GM12878 (cell line): ENCODE results near the gene POGZ. TPM values are rescaled to one million over a fixed set of nuclear protein-coding genes. Genes with fewer than 3 reads are reported as not detected.
A peak's percentile ranks its signal among the peaks of the same experiment; 100 is the strongest.

ENCODE experiments used
- ATF2 ChIP-seq: IDR thresholded peaks from 2 replicates; pipeline ENCODE4 v1.6.1; 2012; ENCODE audit warnings: low read length, inconsistent platforms
- ATF7 ChIP-seq: fragments of 450-650 bp; IDR thresholded peaks from 2 replicates; pipeline ENCODE4 v1.6.1; 2016; ENCODE audit warnings: low read depth, mild to moderate bottlenecking
- CBX5 ChIP-seq: sonication (generic); IDR thresholded peaks from 2 replicates; pipeline ENCODE4 v1.6.1; 2016; ENCODE audit warnings: low read depth, moderate library complexity, mild to moderate bottlenecking, inconsistent platforms
- E2F4 ChIP-seq: IDR thresholded peaks from 2 replicates; pipeline ENCODE4 v1.6.1; 2012; ENCODE audit warnings: low read depth, low read length, improper control_type of control experiment
- EZH2 ChIP-seq: IDR thresholded peaks from 2 replicates; pipeline ENCODE4 v1.6.1; 2012; ENCODE audit warnings: low read depth, mild to moderate bottlenecking, control low read depth, inconsistent platforms, low read length, borderline replicate concordance; ENCODE audit not compliant: control insufficient read depth
- HDGF ChIP-seq: fragments of 450-650 bp; IDR thresholded peaks from 2 replicates; pipeline ENCODE4 v1.6.1; 2016; ENCODE audit warnings: antibody characterized with exemption
- JUNB ChIP-seq: IDR thresholded peaks from 2 replicates; pipeline ENCODE4 v1.6.1; 2016; ENCODE audit warnings: antibody characterized with exemption, mild to moderate bottlenecking
- JUND ChIP-seq: IDR thresholded peaks from 2 replicates; pipeline ENCODE4 v1.6.1; 2012; ENCODE audit warnings: low read depth, mild to moderate bottlenecking, low read length, improper control_type of control experiment, moderate library complexity
- MTA2 ChIP-seq: fragments of 450-650 bp; IDR thresholded peaks from 2 replicates; pipeline ENCODE4 v1.6.1; 2016; ENCODE audit warnings: low read depth, mild to moderate bottlenecking, moderate library complexity
- MTA3 ChIP-seq: IDR thresholded peaks from 2 replicates; pipeline ENCODE4 v1.6.1; 2012; ENCODE audit warnings: low read length, inconsistent platforms, borderline replicate concordance
- PKNOX1 ChIP-seq: fragments of 450-650 bp; IDR thresholded peaks from 2 replicates; pipeline ENCODE4 v1.6.1; 2016; ENCODE audit warnings: mild to moderate bottlenecking
- RAD21 ChIP-seq: IDR thresholded peaks from 2 replicates; pipeline ENCODE4 v1.6.1; 2011; ENCODE audit warnings: mild to moderate bottlenecking, low read depth, low read length, moderate library complexity; ENCODE audit not compliant: insufficient read depth
- RB1 ChIP-seq: fragments of 450-650 bp; formaldehyde crosslinking; IDR thresholded peaks from 2 replicates; pipeline ENCODE4 v1.6.1; 2017; ENCODE audit warnings: mild to moderate bottlenecking, borderline replicate concordance
- ZNF207 ChIP-seq: fragments of 450-650 bp; IDR thresholded peaks from 2 replicates; pipeline ENCODE4 v1.6.1; 2014; ENCODE audit warnings: antibody characterized with exemption, mild to moderate bottlenecking, borderline replicate concordance
- ZNF622 ChIP-seq: fragments of 450-650 bp; IDR thresholded peaks from 2 replicates; pipeline ENCODE4 v1.6.1; 2017; ENCODE audit warnings: mild to moderate bottlenecking, inconsistent platforms
- ZSCAN29 ChIP-seq: fragments of 450-650 bp; IDR thresholded peaks from 2 replicates; pipeline ENCODE4 v1.6.1; 2017; ENCODE audit warnings: mild to moderate bottlenecking, moderate library complexity
- polyA plus RNA-seq, 11 experiments: library from polyadenylated mRNA; depleted of rRNA in 4 of 11; unstranded in 6 of 11; stranded (reverse) in 5 of 11; fragments of >200 nt; fragmentation: Nextera tagmentation in 4 of 11; fragmentation: Illumina TruSeq in 1 of 11; extraction: Ambion mirVana in 4 of 11; extraction: Trizol in 1 of 11; gene quantifications; 1 replicate in 1 of 11; 2 replicates in 10 of 11; pipeline versions ENCODE4 v1.2.1 to v1.2.3, GENCODE V29; 2011 to 2016; ENCODE audit warnings: inconsistent platforms in 2 of 11, missing spikeins in 2 of 11, low read depth in 1 of 11
- total RNA-seq, 4 experiments: library from RNA; depleted of rRNA in 3 of 4; stranded (reverse); fragments of >200 nt in 3 of 4; fragmentation: Illumina TruSeq in 1 of 4; extraction: Trizol in 1 of 4; gene quantifications; 2 replicates each; pipeline versions ENCODE4 v1.2.1 to v1.2.3, GENCODE V29; 2013 to 2021

Gene POGZ
- total and polyA plus RNA-seq, 10 of the 15 experiments (the other 5 are each of a cell fraction or from before 2014, with no cell fraction given): 11.3 to 80.6 (median 35.8) TPM

- TF ChIP-seq PKNOX1 (peak; percentile 86), EZH2 (no peak), JUNB (peak; percentile 73), HDGF (no peak), RB1 (no peak), CBX5 (no peak), E2F4 (no peak), RAD21 (no peak), MTA3 (no peak), ZNF622 (no peak), ZNF207 (no peak), MTA2 (peak; percentile 87), ATF2 (peak; percentile 56), ATF7 (peak; percentile 63; the same call in 1 of the 2 replicates), ZSCAN29 (no peak), JUND (peak; percentile 57; the same call in 1 of the 2 replicates)
- TF ChIP-seq, all 136 proteins: peak for 22
Observed at GRCh38 chr1:151494741-151495281, 35.5 kb upstream of the POGZ start (continued).
